Upper lobe of left lung (tissue), 6 donors: Measurements from ENCODE around the gene SLC8A2. TPM values are rescaled to one million over a fixed set of nuclear protein-coding genes. Genes with fewer than 3 reads are reported as not detected.

Experiments
- ATAC-seq, 2 donors: fragments of 200-7000 bp; cut with Tn5 transposase; one replicate each; pipeline ENCODE4 v1.9.1; 2022; ENCODE audit warnings: mild to moderate bottlenecking in 2 of 2, moderate library complexity in 2 of 2; ENCODE audit not compliant: low FRiP score in 2 of 2
- DNase-seq, 2 donors: peaks; one replicate each; pipeline ENCODE4 v3.0.0-alpha.2; 2019 to 2020
- H3K27ac ChIP-seq, 4 donors: fragments of 200-600 bp; sonication (generic); one replicate each; pipeline ENCODE4 v1.5.1; 2016 to 2019
- H3K27me3 ChIP-seq, 4 donors: fragments of 200-600 bp; sonication (generic); one replicate each; pipeline ENCODE4 v1.5.1; 2017 to 2019
- H3K36me3 ChIP-seq, 4 donors: fragments of 200-600 bp; sonication (generic); one replicate each; pipeline ENCODE4 v1.5.1; 2016 to 2019
- H3K4me1 ChIP-seq, 4 donors: fragments of 200-600 bp; sonication (generic); one replicate each; pipeline ENCODE4 v1.5.1; 2018 to 2019
- H3K4me3 ChIP-seq, 4 donors: fragments of 200-600 bp; sonication (generic); one replicate each; pipeline ENCODE4 v1.5.1; 2017 to 2019; ENCODE audit warnings: mild to moderate bottlenecking in 2 of 4, moderate library complexity in 1 of 4
- H3K9me3 ChIP-seq, 4 donors: fragments of 200-600 bp; sonication (generic); one replicate each; pipeline ENCODE4 v1.5.1; 2018 to 2019
- EP300 ChIP-seq, 4 donors: sonication (generic); formaldehyde crosslinking; IDR thresholded peaks; one replicate each; pipeline ENCODE4 v1.5.1; 2017; ENCODE audit warnings: antibody characterized with exemption in 4 of 4, control low read depth in 2 of 4
- POLR2A ChIP-seq, 4 donors: fragments of 450-650 bp; IDR thresholded peaks; one replicate each; pipeline ENCODE4 v1.5.1; 2016 to 2017; ENCODE audit warnings: antibody characterized with exemption in 4 of 4, mild to moderate bottlenecking in 2 of 4
- POLR2AphosphoS5 ChIP-seq, 2 donors: sonication (generic); formaldehyde crosslinking; IDR thresholded peaks; one replicate each; pipeline ENCODE4 v1.5.1; 2017; ENCODE audit warnings: antibody characterized with exemption in 2 of 2
- WGBS, 2 donors: methylation state at CpG; one replicate each; pipeline ENCODE4 v1.1.5; 2017 to 2018; 5-methylcytosine and 5-hydroxymethylcytosine counted together
- total RNA-seq, 6 donors: library from RNA; depleted of rRNA in 4 of 6; stranded (reverse); fragments of >200 nt in 4 of 6; gene quantifications; one replicate each; pipeline versions ENCODE4 v1.1.0 to v1.2.1, GENCODE V29; 2016 to 2021
- TF ChIP-seq, protein P1 (sequence below), 6 experiments: fragments of 450-650 bp in 4 of 6; fragments of 200-600 bp in 2 of 6; sonication (generic) in 2 of 6; IDR thresholded peaks; one replicate each; pipeline ENCODE4 v1.5.1; 2016 to 2019; ENCODE audit warnings: antibody characterized with exemption in 6 of 6
- donor health status: DM: no; HTN: no; CAD: no; lungs with moderate emphysema.
- donor health status: DM: no; HTN: yes; CAD: no; lungs with severe emphysema.

Gene SLC8A2
- total RNA-seq, 6 donors from 2014 or later = 0.11 to 0.64 (median 0.15) TPM; not detected in 3

DNA sequence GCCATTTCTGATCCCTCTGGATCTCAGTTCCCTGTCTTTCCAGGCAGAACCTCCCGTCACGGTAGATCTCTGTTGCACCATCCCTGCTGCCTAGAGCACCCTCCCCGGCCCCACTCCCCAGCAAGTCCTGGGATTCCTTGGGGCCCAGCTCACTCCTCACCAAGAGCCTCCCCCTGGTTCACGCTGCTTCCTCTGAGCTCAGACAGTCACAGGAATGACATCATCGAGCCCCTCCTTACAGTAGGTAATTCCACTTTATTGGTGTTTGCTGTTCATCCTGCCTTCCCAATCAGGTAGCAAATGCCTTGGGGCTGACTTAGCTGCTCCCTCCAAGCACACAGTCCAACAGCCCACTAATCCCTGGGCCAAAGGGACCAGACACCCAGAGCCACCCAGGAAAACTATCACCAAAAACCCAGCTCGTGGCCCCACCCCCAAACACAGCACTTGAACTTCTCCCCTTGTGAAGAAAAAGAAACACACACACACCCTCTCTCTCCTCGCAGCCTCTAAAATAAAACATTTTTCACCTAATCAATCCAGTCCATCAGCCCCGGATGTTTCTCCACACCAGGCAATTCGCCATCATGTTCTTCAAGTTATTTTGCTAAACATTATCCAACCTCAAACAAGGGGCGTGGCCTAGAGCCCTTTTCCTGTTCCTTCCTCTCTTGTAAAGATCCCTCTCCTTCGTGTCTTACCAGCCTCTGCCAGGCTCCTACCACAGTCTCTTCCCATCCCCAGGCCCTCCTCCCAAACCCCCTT, 40.7 kb upstream of the SLC8A2 start:
- TF ChIP-seq, protein P1, sequence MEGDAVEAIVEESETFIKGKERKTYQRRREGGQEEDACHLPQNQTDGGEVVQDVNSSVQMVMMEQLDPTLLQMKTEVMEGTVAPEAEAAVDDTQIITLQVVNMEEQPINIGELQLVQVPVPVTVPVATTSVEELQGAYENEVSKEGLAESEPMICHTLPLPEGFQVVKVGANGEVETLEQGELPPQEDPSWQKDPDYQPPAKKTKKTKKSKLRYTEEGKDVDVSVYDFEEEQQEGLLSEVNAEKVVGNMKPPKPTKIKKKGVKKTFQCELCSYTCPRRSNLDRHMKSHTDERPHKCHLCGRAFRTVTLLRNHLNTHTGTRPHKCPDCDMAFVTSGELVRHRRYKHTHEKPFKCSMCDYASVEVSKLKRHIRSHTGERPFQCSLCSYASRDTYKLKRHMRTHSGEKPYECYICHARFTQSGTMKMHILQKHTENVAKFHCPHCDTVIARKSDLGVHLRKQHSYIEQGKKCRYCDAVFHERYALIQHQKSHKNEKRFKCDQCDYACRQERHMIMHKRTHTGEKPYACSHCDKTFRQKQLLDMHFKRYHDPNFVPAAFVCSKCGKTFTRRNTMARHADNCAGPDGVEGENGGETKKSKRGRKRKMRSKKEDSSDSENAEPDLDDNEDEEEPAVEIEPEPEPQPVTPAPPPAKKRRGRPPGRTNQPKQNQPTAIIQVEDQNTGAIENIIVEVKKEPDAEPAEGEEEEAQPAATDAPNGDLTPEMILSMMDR (IDR thresholded peaks at IDR 0.05) = no peak
- TF ChIP-seq POLR2AphosphoS5 (IDR thresholded peaks at IDR 0.05) (peak in 1 of 2 donors; percentile 30), POLR2A (IDR thresholded peaks at IDR 0.05) (no peak)
- Histone ChIP-seq H3K4me1 (peaks cover 65 to 72% (median 70%) of the 10 kb centered on the region in 4 donors), H3K36me3 (peaks cover 0 to 7% (median 0%) of the 10 kb centered on the region in 4 donors), H3K27me3 (no peaks in the 10 kb centered on the region), H3K27ac (peak overlapping the region; percentile 67 to 99 (median 98)), H3K9me3 (no peaks in the 10 kb centered on the region), H3K4me3 (peak overlapping the region in 3 of 4 donors; percentile 68 to 97 (median 81))
- 27 to 33% methylated on average over 9 to 11 of the region's 11 CpGs for WGBS, 2 donors
- peak in 1 of 2 donors; percentile 83 for DNase-seq
- ATAC-seq = no peak

DNA sequence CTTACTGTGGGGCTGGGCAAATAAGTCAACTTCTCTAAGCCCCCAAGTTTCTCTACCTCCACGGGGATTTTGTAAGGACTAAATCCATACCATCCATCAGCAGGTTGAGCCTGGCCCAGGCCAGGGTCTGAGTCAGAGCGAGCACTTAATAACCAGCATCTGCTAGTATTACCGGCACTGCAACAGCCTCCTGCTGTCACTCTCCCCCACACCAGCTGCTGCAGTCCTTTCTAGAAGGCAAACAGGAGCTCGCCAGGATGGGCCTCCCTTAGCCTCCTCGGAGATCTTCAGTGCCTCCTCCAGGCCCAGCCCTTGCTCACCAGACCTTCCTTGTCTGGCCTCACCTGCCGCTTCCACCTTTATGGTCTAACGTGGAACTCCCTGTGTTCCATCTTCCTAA, 40.0 kb upstream of the SLC8A2 start:
- Histone ChIP-seq H3K36me3 (peaks cover 0 to 11% (median under 1%) of the 10 kb centered on the region in 4 donors), H3K4me1 (peaks cover 72 to 79% (median 77%) of the 10 kb centered on the region in 4 donors), H3K4me3 (peak overlapping the region in 2 of 4 donors; percentile 68 to 81), H3K9me3 (no peaks in the 10 kb centered on the region), H3K27ac (peak overlapping the region; percentile 67 to 99 (median 98)), H3K27me3 (no peaks in the 10 kb centered on the region)
- WGBS, 2 donors = 72 to 84% methylated on average over 6 to 7 of the region's 7 CpGs
- ATAC-seq = no peak
- no peak for TF ChIP-seq POLR2A (IDR thresholded peaks at IDR 0.05)
- no peak for TF ChIP-seq POLR2AphosphoS5 (IDR thresholded peaks at IDR 0.05)
- no peak for TF ChIP-seq EP300 (IDR thresholded peaks at IDR 0.05)
- TF ChIP-seq, protein P1 (IDR thresholded peaks at IDR 0.05) = no peak
- no peak for DNase-seq

DNA sequence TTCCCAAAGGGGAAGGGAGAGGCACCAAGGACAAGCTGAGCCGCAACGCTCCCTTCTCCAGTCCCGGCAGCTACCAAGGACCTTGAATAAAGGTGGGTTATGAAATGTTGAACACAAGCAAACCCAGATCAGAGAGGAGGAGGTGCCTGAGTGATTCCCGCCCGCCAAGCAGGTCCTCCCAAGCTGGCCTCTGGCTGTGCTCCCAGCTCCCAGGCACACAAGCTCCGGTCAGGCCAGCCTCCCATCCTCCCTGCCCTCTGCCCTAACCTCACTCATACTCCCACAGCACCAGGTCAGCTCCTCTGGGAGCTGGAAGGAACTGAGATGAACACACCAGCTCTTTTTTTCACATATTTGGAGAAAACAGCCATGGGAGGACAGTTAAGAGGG, 39.4 kb upstream of the SLC8A2 start:
- Histone ChIP-seq H3K27me3 (no peaks in the 10 kb centered on the region), H3K4me1 (peaks cover 75 to 84% (median 77%) of the 10 kb centered on the region in 4 donors), H3K27ac (peak overlapping the region in 3 of 4 donors; percentile 98 to 99 (median 99)), H3K4me3 (no peak overlapping the region), H3K36me3 (peaks cover 0 to 16% (median 4%) of the 10 kb centered on the region in 4 donors), H3K9me3 (no peaks in the 10 kb centered on the region)
- DNase-seq (peak in 1 of 2 donors; percentile 65), ATAC-seq (no peak)
- 60 to 65% methylated on average over 6 of the region's 6 CpGs for WGBS, 2 donors
- TF ChIP-seq POLR2AphosphoS5 (IDR thresholded peaks at IDR 0.05) (peak in 1 of 2 donors; percentile 17), EP300 (IDR thresholded peaks at IDR 0.05) (no peak)
- TF ChIP-seq, protein P1 (IDR thresholded peaks at IDR 0.05) = no peak

DNA sequence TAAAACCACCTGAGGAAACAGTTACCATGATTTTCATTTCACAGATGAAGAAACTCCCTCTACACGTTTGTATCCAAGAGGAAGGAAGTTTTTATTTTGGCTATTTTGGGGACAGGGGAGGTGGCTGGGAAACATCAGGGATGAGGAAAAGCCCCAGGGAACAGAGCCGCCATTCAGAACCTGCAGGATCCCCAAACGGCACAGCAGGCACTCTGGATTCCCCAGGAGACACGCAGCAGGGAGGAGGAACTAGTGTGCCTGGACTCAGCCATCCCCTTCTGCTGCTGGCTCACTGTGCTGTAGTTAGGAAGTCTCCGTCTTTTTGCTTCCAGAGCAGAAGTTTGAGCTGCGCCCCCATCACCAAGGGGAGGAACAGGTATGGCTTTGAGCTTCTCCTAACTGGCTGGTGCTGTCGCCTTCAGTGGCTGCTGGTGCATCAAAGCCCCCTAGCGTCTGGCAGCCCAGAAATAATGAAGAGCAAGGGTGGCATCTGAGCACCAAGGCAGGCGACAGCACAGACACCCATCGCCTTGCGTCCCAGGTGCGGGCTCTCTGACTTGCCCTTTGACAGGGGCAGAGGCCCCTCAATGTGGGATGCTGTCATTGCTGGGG, 38.9 kb upstream of the SLC8A2 start:
- WGBS, 2 donors = 51 to 79% methylated on average over 5 to 12 of the region's 12 CpGs
- TF ChIP-seq, protein P1 (IDR thresholded peaks at IDR 0.05) = no peak
- TF ChIP-seq POLR2AphosphoS5 (IDR thresholded peaks at IDR 0.05) (no peak), EP300 (IDR thresholded peaks at IDR 0.05) (no peak), POLR2A (IDR thresholded peaks at IDR 0.05) (no peak)
- Histone ChIP-seq H3K4me3 (no peak overlapping the region), H3K4me1 (peaks cover 70 to 83% (median 72%) of the 10 kb centered on the region in 4 donors), H3K27me3 (no peaks in the 10 kb centered on the region), H3K9me3 (no peaks in the 10 kb centered on the region), H3K27ac (peak overlapping the region; percentile 36 to 99 (median 98)), H3K36me3 (peaks cover 0 to 18% (median 4%) of the 10 kb centered on the region in 4 donors)
- no peak for ATAC-seq
- DNase-seq = no peak
